Neural cell (in vitro differentiated cells): ENCODE measurements around the gene EIF2D.

ENCODE experiments used
- EP300 ChIP-seq: fragments of 450-650 bp; conservative IDR thresholded peaks from 2 replicates; pipeline ENCODE4 v1.6.1; 2014; ENCODE audit warnings: antibody characterized with exemption, mild to moderate bottlenecking, moderate library complexity; ENCODE audit not compliant: poor library complexity, severe bottlenecking
- EZH2 ChIP-seq: fragments of 200-600, 300-800 bp; shearing (Covaris generic), sonication (generic); IDR thresholded peaks from 2 replicates; pipeline ENCODE4 v1.6.1; 2014; ENCODE audit warnings: antibody characterized with exemption, low read length, borderline replicate concordance, mild to moderate bottlenecking; ENCODE audit not compliant: insufficient read depth, poor library complexity, severe bottlenecking
- POLR2AphosphoS5 ChIP-seq: IDR thresholded peaks from 2 replicates; pipeline ENCODE4 v1.6.1; 2012
- SMC3 ChIP-seq: fragments of 450-650 bp; conservative IDR thresholded peaks from 2 replicates; pipeline ENCODE4 v1.6.1; 2014; ENCODE audit warnings: antibody characterized with exemption, mild to moderate bottlenecking, moderate library complexity; ENCODE audit not compliant: poor library complexity
- TF ChIP-seq, protein P1 (sequence below): fragments of 450-650 bp; IDR thresholded peaks from 2 replicates; pipeline ENCODE4 v1.5.1; 2014; ENCODE audit warnings: antibody characterized with exemption, mild to moderate bottlenecking, moderate library complexity; ENCODE audit not compliant: poor library complexity, severe bottlenecking

DNA sequence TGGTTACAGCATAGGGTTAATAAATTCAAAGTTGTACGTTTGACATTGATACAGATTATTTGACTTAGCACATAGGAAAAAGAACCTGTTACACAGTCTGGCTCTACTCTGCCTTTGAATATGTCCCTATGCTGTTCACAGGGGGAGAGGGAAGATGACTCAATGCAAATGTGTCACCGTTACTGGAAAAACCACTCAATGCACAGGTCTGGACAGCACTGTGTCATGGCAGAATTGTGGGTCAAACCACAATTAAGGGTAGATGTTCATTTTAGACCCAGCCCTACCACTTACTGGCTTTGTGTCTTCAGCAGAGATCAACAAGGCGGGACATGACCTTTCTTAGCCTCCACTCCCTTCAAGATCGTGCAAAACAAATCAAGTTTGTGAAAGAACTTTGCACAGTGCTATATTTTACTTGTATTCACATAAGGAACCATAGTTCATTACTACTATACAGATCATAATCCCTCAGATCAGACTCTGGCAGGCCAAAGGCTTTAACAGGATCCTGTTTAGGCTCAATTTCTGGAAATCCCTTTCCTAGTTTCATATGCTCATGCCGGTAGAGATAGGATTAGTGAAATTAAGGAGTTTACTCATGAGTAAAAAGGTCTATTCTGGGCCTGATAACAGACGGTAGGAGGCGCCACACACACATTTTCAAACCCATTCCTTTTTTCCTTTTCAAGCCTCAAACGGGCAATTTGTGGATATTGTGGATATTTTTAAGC is 22.1 kb downstream of the EIF2D start:
- TF ChIP-seq, protein P1, sequence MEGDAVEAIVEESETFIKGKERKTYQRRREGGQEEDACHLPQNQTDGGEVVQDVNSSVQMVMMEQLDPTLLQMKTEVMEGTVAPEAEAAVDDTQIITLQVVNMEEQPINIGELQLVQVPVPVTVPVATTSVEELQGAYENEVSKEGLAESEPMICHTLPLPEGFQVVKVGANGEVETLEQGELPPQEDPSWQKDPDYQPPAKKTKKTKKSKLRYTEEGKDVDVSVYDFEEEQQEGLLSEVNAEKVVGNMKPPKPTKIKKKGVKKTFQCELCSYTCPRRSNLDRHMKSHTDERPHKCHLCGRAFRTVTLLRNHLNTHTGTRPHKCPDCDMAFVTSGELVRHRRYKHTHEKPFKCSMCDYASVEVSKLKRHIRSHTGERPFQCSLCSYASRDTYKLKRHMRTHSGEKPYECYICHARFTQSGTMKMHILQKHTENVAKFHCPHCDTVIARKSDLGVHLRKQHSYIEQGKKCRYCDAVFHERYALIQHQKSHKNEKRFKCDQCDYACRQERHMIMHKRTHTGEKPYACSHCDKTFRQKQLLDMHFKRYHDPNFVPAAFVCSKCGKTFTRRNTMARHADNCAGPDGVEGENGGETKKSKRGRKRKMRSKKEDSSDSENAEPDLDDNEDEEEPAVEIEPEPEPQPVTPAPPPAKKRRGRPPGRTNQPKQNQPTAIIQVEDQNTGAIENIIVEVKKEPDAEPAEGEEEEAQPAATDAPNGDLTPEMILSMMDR: no peak
- TF ChIP-seq EZH2 (no peak), SMC3 (no peak), POLR2AphosphoS5 (no peak), EP300 (no peak)
